Measurements from ENCODE around the gene TRAPPC2.

The TRAPPC2 gene

DNA sequence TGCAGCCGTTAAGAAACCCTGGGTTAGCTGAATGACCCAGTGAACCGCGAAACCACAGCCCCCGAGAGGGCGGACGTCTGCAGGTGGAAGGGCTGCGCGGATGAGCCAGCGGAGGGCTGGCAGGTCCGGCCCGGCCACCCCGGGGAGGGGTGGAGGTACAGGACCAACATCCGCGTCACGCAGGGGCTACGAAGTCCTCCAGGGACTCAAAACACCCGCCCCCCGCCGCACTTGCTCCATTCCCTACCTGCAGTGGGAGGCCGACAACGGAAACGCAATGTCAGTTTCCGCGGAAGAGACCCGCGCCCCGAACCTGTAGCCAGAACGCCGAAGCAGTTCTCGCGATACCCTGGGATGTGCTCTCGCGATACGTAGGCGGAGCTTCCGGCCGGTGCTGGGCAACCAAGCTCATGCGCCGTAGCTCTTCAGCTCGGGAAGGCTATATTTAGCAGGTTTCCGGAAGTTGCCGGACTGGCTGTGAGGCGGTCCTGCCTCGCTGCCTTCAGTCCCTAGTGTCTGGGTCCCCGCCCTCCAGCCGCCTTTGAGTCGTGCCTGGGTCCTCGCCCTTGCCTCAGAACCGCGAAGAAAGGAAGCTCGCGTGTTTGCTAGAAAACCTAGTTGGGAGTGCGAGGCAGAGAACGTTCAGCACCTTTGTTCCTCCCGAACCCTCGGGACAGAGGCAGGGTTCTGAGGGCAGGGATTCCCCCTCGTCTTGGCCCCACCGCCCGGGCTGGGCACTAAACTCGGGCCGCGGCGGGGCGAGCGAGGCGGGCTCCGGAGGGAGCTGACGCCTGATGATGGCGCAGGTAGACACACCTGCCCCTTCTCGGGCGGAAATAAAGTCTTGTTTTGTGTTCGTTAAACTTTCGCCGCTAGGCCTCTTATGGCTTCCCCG lies at the start of gene TRAPPC2, which contains the start of gene OFD1:
TSS of gene TRAPPC2 (minus strand) at position 343 of the 895 bp plus-strand sequence. CDS start 14,657 bp downstream, outside the sequence.
TSS of gene OFD1 (plus strand) at position 471 of the 895 bp plus-strand sequence. CDS start at position 795, 324 bp downstream.
- peak; percentile 95 for DNase-seq

DNA sequence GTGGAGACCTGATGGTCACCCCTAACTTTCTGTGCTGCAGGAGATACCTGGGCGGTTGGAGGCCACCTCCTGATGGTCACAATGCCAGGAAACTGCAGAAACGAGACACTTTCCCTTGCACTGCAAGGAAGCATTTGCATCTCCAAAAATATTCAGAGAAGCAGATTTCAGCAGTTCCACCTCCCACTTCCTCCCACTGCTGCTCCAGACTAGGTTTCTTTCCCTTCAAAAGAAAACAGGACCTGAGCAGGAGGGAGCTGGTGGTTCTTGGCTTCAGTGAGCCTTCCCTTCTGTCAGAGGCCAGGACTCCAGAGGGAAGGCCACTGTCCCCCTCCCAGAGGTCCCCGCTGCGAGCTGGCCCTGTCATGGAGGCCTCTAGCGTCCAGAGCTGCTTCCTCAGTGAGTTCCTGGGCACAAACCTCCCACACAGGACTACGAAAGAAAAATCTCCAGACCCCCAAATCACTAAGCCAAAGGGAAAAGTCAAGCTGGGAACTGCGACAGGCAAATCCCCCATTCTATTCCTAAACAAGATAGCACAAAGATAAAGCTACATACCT lies 46.5 kb upstream of the TRAPPC2 start:
- DNase-seq: no peak

DNA sequence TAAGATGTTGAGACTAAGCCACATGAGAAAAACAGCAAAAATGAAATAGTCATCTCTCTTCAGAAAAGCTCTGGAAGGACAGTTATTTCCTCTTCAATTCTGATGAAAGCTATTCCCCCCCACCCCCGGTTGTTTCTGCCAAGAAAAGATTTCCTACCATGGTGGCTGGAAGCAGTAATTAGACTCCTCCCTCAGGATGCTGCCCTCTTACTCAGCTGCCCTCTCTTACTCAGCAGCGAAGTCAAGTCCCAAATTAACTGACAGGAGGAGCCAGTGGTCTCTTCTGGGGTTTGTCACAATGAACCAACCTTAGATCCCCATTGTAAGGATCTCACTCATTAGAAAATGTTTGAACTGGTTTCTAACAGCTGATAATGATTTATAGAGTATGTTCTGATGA lies 44.5 kb upstream of the TRAPPC2 start:
- DNase-seq: no peak

DNA sequence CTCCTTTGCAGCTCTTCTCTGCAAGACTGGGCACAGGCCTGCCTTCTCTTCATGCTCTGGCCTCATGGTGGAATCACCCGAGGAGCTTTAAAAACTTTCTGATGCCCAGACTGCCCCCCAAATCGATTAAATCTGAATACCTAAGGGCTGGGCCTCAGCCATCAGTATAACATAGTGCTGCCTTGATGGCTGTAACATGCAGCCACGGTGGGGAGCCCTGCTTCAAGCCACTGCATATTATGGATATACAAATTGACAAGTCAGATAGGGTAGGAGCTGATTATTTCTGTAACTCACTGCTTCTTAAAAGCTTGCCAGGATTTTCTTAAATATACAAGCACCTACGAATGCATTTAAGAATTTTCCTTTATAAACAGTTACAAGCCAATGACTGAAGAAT lies 42.0 kb upstream of the TRAPPC2 start:
- DNase-seq: no peak

DNA sequence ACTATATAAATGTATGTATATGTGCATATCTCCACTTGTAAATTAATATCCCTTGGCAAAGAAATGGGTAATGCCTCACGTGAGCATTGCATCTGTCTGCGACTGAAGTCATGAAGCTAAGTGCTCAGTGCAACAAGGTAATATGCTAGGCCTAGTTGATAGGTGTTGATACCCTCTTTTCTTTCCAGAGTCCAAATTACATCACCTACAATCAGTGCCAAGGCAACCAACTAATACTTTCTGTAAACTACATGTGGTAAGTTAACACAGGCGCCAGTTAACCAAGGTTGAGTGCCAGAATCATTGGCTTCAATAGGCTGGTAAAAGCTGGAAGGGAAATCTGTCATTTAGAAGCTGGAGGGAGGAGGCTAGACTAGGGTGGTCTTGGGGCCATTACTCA lies 41.4 kb upstream of the TRAPPC2 start:
- no peak for DNase-seq

DNA sequence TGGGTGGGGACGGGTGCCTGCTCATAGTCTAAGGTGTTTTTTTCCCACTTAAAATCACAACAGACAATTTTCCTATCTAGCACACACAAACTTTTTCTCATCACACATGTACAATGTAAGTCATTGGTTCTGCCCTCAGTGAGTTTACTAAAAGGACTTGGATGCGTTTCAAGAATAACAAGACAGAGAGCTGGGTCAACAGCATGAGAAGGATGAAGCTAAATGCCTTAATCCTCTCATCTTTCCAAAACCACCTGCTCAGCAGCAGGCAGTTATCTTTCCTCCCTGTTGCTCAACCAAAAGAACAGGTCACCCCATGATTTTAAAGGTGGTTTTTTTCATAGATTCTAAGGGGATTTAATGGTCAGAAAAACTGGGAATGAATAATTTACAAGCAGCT lies 40.3 kb upstream of the TRAPPC2 start:
- no peak for DNase-seq

DNA sequence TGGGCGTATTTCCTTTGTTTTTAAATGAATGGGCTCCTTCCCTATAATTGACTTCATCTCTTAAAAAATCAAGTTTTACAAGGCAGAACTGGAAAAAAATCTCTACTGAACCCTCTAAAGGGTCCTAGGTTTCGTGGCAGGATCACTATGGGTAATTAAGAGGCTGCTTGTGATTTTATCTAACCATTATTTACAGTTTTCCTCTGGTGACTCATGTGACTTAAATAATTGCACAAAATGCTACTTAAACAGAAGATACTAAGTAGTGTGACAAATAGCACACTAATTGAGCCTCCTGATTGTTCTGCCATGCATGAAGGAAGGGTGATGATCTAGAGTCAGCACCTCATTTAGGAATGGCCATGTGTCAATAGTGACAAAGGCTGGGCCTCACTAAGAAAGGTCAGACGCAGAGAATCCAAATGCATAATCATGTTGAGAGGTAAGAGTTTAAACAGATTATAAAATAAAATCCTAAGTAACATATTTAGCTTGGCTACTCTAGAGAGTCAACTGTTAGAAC lies 35.7 kb upstream of the TRAPPC2 start:
- no peak for DNase-seq

DNA sequence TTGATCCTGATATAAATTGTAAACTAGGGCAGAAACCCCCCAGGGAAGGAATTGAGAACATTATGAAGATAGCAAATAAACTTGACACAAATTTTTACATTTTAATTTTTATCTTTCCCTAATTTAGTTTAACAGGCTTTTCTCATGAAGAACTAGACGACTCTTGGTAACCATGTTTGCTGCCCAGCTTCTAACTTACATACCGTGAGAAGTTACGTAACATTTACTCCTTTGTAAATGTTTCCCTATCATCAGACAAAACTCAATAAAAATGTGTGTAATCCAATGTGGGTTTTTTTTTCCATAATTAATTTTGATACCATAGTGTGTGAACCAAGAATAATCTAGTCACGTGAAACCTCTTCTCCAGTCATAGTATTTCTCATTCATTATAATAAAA lies 34.5 kb upstream of the TRAPPC2 start:
- DNase-seq: no peak

DNA sequence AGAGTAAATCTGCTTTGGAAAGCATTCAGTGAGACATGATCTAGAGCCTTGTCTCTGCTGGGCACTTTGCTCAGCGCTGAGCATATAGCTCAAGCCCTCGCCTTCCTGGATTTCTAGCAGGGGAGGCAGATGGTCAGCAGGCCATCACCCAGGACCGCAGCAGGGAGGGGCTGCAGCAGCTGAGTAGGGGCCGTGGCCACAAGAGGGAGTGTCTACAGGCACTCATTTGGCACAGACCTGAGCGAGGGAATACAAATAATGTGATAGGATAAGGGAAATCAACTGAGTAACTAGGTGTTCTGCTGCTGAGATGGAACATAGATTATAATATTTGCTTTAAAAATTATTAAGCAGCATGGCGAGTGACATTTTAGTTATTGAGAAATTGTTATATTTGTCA lies 30.3 kb upstream of the TRAPPC2 start:
- DNase-seq: no peak

DNA sequence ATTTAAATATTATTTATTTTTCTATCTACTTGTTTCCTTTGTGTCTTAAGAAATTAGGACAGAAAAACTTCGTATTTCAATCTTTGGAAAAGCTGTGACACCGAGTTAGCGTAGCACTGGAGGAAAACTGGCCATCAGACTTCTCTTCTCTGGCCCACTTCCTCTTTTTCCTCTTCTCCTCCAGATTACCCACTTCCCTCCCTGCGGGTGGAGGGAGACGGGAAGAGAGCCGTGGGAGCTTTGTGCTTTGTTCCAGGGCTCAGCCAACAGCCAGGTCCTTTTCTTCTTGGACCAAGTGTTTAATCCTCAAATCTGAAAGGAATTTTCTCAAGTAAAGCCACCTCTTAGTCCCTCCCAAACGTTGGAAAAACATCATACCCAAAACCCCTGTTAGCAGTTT lies 29.9 kb upstream of the TRAPPC2 start:
- no peak for DNase-seq

DNA sequence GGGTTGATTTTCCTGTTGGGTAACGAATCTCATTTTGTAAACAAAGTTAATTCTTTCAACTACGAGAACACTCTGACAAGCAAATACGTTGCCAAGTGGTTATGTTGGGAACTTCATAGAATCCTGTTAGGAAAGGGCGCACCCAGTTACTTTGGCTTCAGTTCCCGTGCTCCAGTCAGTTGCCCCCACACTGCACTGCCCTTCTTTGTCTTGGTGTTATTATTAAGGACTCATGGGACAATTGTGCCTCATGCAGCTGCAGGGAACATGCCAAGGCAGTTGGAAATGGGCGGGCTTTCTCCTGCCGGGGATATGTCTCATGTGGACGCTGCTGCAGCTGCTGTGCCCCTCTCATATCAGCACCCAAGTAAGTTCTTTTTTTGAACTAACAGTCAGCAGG lies 29.1 kb upstream of the TRAPPC2 start:
- DNase-seq: no peak

DNA sequence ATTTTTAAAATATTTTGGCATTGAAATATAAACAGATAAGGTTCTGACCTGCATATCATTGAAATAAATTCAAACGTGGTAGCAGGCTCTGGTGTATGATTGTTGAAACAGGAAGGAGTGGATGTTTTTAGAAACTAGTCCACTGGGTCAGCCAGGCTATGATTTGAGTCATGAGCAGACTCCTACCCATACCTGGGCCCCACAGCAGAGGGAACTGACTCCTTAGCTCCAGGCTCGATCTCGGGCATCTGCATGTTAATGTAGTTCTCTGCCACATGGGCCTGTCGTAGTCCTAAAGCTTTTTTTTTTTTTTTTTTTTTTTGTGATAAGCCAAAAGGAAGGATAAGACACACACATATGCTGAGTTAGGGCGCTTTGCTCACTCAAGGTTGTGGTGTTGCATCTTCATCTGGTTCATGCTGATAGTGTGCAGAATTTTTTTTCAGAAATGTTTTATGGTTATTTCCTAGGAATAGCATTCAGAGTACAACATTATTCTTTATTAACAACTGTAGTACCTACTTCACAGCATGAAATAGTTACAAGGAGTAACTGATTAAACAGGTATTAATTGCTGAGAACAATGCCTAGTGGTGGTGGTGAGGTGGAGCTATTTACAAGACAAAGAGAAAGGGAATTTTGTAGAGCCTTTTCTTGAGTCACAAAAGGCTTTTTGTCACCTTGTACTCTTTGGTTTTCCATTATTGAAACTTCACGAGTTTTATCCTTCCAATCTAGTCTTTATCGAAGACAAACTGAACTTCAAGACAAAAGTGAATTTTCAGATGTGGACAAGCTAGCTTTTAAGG lies 27.4 kb upstream of the TRAPPC2 start:
- no peak for DNase-seq

DNA sequence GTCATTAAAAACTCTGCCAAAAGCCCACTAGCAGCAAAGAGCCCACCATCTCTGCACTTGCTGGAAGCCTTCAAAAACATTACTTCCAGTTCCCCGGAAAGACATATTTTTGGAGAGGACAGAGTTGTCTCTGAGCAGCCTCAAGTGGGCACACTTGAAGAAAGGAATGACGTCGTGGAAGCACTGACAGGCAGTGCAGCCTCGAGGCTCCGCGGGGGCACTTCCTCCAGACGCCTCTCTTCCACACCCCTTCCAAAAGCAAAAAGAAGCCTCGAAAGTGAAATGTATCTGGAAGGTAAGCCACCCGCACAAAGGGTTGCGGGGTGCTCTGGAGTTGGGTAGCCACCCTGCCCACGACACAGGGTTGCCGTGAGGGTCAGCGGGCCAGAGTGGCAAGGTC lies 26.0 kb upstream of the TRAPPC2 start:
- no peak for DNase-seq

DNA sequence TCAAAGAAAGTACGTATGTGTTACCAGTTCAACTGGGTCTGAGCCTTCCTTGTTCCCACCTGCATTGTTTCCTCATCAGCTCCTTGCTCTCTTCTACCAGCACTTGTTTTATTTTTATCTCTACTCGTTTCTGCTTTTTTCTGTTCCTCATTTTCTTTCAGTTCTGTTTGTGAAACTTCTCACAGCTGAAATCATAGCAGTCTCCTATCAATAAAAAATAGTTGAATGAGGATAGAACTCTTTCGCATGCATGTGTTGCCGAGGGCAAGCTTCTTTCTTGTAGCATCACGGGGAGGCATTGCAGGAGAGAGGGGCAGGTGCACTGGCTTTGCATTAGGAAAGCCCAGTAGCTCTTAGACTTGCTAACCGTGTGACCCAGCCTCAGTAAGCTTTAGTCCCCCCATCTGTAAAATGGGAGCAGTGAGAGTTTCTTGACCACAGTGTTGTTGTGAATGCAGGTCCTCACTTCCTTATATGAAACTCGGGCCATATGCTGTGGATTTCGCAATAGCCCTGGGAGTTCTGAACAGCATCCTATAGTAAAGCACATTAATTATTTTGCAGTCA lies 24.8 kb upstream of the TRAPPC2 start:
- DNase-seq: no peak

DNA sequence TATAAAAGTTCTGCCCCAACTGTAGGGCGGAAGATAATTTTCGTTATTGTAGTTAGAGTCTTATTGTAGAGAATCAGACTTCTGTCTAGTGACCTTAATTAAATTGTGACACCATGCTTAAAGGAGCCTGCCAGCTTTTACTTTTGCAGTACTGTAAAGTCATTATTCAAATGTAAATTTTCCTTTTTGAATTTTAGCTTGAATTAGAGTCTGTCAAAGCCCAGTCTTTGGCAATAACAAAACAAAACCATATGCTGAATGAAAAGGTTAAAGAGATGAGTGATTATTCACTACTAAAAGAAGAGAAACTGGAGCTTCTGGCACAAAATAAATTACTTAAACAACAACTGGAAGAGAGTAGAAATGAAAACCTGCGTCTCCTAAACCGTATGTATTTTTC lies 22.0 kb upstream of the TRAPPC2 start:
- DNase-seq: no peak

DNA sequence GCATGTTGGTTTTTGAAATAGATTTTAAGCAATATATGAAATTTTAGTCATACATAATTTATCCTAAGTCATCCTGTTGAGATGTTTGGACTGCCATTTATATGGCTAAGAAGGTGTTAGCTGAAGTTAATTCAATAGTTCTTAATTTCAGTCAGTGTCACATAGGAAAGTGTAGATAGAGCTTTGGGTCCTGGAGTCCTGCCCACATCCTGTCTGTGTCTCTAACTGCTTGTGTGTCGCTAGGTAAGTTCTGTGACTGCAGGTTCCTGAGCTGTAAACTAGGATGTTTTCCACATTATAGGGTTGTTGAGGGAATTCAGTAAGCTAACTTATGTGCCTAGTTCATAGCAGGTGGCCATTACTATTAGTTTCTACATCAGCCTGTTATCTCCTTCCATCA lies 20.8 kb upstream of the TRAPPC2 start:
- no peak for DNase-seq

DNA sequence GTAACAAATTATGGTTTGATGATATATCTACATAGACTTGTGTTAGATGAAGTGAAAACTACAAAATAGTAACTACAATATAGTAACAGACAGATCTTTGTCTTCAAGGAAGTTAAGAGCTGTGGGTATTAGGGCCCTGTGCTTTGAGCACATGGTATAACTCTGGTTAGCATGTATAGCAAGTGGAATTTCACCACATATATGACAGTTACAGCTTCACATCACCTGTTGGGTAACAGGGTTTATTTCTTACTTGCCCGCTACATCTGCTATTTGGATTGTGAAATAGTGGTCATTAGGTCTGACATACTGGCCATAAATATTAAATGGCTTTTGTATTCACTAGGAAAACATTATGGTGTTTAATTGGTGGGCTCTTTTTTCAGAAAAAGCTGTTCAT lies 20.3 kb upstream of the TRAPPC2 start:
- no peak for DNase-seq

DNA sequence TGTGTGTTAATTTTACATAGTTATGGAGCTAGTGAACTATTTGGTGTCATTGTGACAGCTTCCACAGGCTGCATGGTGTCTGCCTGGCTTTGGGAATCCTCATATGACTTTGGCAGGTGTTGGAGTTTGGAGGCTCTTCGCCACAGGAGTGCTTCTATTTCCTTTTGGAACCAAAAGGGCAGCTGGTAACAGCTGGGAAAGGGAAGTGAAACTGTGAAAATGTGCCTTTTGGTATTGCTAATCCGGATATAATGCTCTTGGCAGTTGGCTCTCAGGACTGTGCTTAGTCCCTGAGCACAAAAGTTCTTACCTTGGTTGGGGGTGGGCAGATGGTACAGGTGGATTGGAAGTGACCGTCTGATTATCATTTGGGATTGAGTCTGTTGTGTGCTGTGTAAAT lies 18.2 kb upstream of the TRAPPC2 start:
- DNase-seq: no peak

DNA sequence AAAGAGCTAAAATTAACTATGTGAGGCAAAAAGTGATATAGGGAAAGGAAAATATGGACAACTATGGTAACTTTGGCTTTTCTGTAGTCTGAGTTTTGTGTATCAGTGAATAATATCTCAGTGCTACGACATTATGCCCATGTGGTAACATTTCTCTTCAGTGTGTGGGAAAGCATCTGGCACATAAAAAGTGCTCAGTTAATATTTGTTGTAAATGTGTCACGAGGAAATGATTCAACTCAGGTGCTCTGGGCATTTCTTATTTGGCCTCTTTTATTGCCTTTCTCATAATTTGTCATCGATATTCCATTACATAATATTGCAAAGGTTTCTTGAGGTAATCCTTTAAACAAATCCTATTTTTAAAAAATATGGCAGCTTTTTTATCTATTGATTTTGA lies 17.7 kb upstream of the TRAPPC2 start:
- no peak for DNase-seq

DNA sequence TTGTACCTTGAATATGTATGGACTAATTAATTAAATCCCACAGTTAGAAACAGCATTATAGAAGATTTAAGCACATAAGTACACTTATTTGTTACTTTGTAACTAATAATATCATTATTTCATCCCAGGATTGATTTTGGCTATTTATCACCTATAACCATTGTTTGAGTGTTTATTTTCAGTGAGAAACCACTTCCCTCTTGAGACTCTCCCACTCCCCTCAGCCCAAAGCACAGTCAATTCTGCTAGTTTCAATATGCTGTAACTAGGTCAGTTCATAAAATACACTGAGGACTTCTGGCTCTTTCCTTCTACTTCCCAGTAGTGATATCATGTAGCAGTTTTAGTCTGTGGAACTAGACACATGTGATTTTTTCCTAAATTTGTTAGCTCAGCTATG lies 16.4 kb upstream of the TRAPPC2 start:
- no peak for DNase-seq

DNA sequence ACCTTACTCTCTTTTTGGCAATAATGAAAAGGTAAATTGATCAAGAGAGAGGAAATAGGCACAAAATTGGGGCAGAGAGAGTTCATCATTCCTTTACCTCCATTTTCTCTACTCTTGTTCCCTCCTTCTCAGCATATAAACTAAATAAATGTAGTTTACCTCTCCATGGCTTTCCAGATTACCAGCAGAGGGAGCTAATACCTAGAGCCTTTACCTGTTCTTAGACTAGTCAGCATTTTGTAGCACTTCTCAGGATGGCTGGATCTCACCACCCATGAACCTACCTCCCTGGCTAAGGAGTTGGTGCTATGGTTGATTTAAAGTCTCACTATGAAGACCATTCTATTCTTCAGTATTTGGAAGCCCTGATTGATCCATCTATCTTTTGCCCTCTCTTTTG lies 15.8 kb upstream of the TRAPPC2 start:
- no peak for DNase-seq

DNA sequence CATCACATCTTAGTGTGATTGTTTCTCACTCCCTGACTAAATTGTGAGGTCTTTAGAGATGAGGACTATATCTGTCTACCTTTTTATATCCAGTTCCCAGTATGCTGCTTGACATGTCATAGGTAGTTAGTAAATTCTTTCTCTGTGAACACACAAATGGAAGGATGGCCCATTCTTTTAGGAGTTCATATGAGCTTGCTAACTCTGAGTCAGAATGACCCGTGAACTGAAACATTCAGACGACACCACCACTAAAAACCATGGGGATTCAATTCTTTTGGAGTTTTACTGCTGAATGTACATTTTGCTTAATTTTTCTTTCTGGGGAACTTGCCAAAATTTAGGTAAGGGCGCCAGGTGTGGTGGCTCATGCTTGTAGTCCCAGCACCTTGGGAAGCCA lies 14.1 kb upstream of the TRAPPC2 start:
- DNase-seq: no peak

DNA sequence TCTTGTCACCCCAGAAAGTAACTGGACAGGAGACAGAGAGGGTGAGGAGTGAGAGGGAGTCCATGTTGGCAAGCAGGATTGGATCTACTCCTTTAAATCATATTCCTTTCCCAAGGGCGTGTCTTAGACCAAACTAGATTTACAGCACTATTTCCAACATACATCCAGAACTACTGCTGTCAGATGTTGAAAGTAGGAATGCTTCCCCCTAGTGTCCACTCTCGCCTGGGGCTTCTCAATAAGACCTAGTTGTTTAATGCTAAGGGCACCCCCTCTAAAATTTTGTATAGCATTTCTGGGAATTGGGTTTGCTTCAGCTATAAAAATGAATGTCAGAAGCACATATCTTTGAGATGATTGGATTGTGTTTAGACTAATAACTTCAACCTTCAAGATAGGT lies 13.4 kb upstream of the TRAPPC2 start:
- peak; percentile 67 for DNase-seq

Measured in activated effector memory CD4-positive, alpha-beta T cell treated with anti-CD3 and anti-CD28 coated beads, Interleukin-2, amount 50 U/mL, for 16 hours (primary cell).